ENCODE results near the gene EFNA5. TPM values are rescaled to one million over a fixed set of nuclear protein-coding genes. Genes with fewer than 3 reads are reported as not detected.

The EFNA5 gene
- total RNA-seq, 1 experiment from 2014 or later = 1.5 TPM

DNA sequence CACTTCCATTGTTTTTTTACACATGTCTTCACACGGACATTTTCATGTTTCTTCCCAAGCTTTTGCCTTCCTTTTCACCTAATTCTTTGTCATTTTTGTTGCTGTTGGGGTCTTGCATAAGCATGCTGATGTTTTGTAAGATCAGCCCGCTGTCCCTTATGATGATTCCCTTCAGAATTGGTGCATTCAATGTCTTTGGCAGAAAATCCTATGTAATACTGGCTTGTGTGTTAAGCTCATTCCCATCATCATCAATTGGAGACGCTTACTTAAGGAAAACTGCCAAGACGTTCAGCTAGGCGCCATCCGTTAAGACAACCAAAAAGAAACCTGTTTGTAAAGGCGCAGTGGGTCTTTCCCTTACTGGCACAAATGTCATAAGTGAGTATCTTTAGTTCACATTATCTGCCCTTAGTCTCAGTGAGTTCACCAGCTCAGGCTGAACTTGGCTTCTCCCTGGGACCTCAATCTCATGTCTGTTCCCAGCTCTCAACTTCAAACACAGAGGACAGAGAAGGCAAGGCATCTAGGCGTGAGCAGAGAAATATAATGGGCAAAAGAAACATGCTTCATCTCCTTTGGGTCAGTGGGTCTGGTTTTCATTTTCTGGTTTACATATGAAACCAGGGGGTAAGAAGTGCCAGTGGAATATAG lies 97.9 kb downstream of the EFNA5 start:
- intact Hi-C loops (cut with micrococcal nuclease; ENCODE audit: unreplicated experiment) = loop anchor here (1.0 to 10.0 kb wide), 5 partner anchors 16 to 468 kb away; no protein-coding TSS in a partner anchor
- Histone ChIP-seq H3K4me3 (ENCODE audit: low read depth, low read length) (no peak overlapping the region), H3K4me1 (peaks cover 10% of the 10 kb centered on the region), H3K27me3 (replicated peaks; ENCODE audit: control insufficient read depth, insufficient read depth, low read length) (no peaks in the 10 kb centered on the region), H3K36me3 (ENCODE audit: control insufficient read depth, insufficient read depth, low read length) (no peaks in the 10 kb centered on the region), H3K9me3 (no peaks in the 10 kb centered on the region)
- H3K4me1 Mint-ChIP-seq (ENCODE audit: low read depth, unreplicated experiment) = peaks cover 13% of the 10 kb centered on the region
- TF ChIP-seq, protein P1, sequence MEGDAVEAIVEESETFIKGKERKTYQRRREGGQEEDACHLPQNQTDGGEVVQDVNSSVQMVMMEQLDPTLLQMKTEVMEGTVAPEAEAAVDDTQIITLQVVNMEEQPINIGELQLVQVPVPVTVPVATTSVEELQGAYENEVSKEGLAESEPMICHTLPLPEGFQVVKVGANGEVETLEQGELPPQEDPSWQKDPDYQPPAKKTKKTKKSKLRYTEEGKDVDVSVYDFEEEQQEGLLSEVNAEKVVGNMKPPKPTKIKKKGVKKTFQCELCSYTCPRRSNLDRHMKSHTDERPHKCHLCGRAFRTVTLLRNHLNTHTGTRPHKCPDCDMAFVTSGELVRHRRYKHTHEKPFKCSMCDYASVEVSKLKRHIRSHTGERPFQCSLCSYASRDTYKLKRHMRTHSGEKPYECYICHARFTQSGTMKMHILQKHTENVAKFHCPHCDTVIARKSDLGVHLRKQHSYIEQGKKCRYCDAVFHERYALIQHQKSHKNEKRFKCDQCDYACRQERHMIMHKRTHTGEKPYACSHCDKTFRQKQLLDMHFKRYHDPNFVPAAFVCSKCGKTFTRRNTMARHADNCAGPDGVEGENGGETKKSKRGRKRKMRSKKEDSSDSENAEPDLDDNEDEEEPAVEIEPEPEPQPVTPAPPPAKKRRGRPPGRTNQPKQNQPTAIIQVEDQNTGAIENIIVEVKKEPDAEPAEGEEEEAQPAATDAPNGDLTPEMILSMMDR (IDR thresholded peaks at IDR 0.05; ENCODE audit: insufficient read depth in 1 of 2, low read depth in 1 of 2, low read length in 1 of 2, severe bottlenecking in 1 of 2, unreplicated experiment in 1 of 2) = no peak
- no peak overlapping the region for H3K4me3 Mint-ChIP-seq (ENCODE audit: unreplicated experiment)
- ChIA-PET CTCF (interaction anchor here (0.6 to 1.5 kb wide), 13 partner anchors 10 to 468 kb away, joined by 3 to 11 read pairs (median 4); no protein-coding TSS in a partner anchor), POLR2A (no interaction called here)
- H3K36me3 Mint-ChIP-seq (ENCODE audit: insufficient read depth, unreplicated experiment) = no peaks in the 10 kb centered on the region
- H3K27ac Mint-ChIP-seq (ENCODE audit: unreplicated experiment) = no peak overlapping the region
- DNase-seq = no peak
- no peaks in the 10 kb centered on the region for H3K9me3 Mint-ChIP-seq (ENCODE audit: unreplicated experiment)
- H3K27me3 Mint-ChIP-seq (ENCODE audit: insufficient read depth, unreplicated experiment) = no peaks in the 10 kb centered on the region
- BruUV-seq (replicated peaks) = no TSS peak

- peak; percentile 91 to 93 for DNase-seq
- no peaks in the 10 kb centered on the region for H3K36me3 Mint-ChIP-seq (ENCODE audit: insufficient read depth, unreplicated experiment)
- H3K9me3 ChIP-seq = no peaks in the 10 kb centered on the region
- no peaks in the 10 kb centered on the region for H3K27me3 ChIP-seq (replicated peaks; ENCODE audit: control insufficient read depth, insufficient read depth, low read length)
- no peaks in the 10 kb centered on the region for H3K9me3 Mint-ChIP-seq (ENCODE audit: unreplicated experiment)
- peak overlapping the region; percentile 70 for H3K4me3 Mint-ChIP-seq (ENCODE audit: unreplicated experiment)
- intact Hi-C loops (cut with micrococcal nuclease; ENCODE audit: unreplicated experiment) = loop anchor here (1.0 to 10.0 kb wide), 6 partner anchors 15 to 467 kb away; no protein-coding TSS in a partner anchor
- H3K4me1 ChIP-seq = peaks cover 10% of the 10 kb centered on the region
- H3K4me3 ChIP-seq (ENCODE audit: low read depth, low read length) = peak overlapping the region; percentile 36
- H3K27me3 Mint-ChIP-seq (ENCODE audit: insufficient read depth, unreplicated experiment) = no peaks in the 10 kb centered on the region
- no peaks in the 10 kb centered on the region for H3K36me3 ChIP-seq (ENCODE audit: control insufficient read depth, insufficient read depth, low read length)
- H3K27ac Mint-ChIP-seq (ENCODE audit: unreplicated experiment) = no peak overlapping the region
- ChIA-PET POLR2A (no interaction called here), CTCF (interaction anchor here (0.6 to 1.5 kb wide), 13 partner anchors 9 to 467 kb away, joined by 3 to 11 read pairs (median 4); no protein-coding TSS in a partner anchor)
- TF ChIP-seq, protein P1 (IDR thresholded peaks at IDR 0.05; ENCODE audit: insufficient read depth in 1 of 2, low read depth in 1 of 2, low read length in 1 of 2, severe bottlenecking in 1 of 2, unreplicated experiment in 1 of 2) = peak; percentile 94 to 95
- H3K4me1 Mint-ChIP-seq (ENCODE audit: low read depth, unreplicated experiment) = peaks cover 13% of the 10 kb centered on the region
- no TSS peak for BruUV-seq (replicated peaks)
These were observed 98.9 kb downstream of the EFNA5 start for GRCh38 chr5:107571621-107572536.

DNA sequence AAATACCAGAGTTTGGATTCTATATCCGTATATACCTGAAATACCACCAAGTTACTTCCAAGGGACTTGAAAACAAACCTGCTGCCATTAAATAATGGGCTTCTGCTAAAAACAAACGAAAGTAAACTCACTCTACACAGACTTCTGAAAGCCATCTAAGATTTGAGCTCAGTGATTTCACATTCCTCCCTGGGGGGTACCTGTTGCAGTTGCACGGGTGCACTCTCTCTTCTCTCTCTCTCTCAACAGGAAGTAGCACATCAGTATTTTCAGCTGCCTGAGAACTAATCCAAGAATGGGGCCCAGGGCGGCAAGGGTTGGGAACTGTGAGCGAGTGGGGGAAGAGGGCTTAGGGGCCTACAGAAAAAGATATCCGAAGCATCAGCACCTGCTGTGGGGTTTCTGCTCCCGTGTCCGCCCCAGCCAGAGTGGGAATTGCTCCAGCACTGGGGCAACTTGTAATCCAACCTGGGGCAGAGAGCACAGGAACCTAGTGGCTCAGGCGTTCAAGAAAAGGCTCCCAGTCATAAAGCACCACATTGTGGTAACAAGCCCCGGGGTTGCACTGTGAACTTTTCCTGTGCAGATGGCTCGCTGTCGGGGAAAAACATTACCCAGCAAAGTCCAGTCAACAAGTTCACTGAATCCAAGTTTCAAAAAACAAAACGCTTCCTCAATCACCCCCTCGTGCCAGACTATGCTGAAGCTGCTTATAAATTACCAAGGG lies 99.8 kb downstream of the EFNA5 start:
- Mint-ChIP-seq H3K36me3 (ENCODE audit: insufficient read depth, unreplicated experiment) (no peaks in the 10 kb centered on the region), H3K27me3 (ENCODE audit: insufficient read depth, unreplicated experiment) (peaks cover 2% of the 10 kb centered on the region), H3K27ac (ENCODE audit: unreplicated experiment) (no peak overlapping the region), H3K9me3 (ENCODE audit: unreplicated experiment) (no peaks in the 10 kb centered on the region), H3K4me3 (ENCODE audit: unreplicated experiment) (peak overlapping the region; percentile 70), H3K4me1 (ENCODE audit: low read depth, unreplicated experiment) (peaks cover 13% of the 10 kb centered on the region)
- ChIA-PET POLR2A (no interaction called here), CTCF (interaction anchor here (1.4 kb wide), 1 partner anchor 466 kb away, joined by 4 read pairs; no protein-coding TSS in a partner anchor)
- H3K4me3 ChIP-seq (ENCODE audit: low read depth, low read length) = no peak overlapping the region
- no TSS peak for BruUV-seq (replicated peaks)
- no peaks in the 10 kb centered on the region for H3K36me3 ChIP-seq (ENCODE audit: control insufficient read depth, insufficient read depth, low read length)
- TF ChIP-seq, protein P1 (IDR thresholded peaks at IDR 0.05; ENCODE audit: insufficient read depth in 1 of 2, low read depth in 1 of 2, low read length in 1 of 2, severe bottlenecking in 1 of 2, unreplicated experiment in 1 of 2) = no peak
- peaks cover 10% of the 10 kb centered on the region for H3K4me1 ChIP-seq
- intact Hi-C loops (cut with micrococcal nuclease; ENCODE audit: unreplicated experiment) = loop anchor here (2.0 to 10.0 kb wide), 4 partner anchors 28 to 466 kb away; no protein-coding TSS in a partner anchor
- no peaks in the 10 kb centered on the region for H3K9me3 ChIP-seq
- DNase-seq = no peak
- H3K27me3 ChIP-seq (replicated peaks; ENCODE audit: control insufficient read depth, insufficient read depth, low read length) = no peaks in the 10 kb centered on the region
